HepG2 (cell line): Measurements from ENCODE around the gene ASNS. TPM values are rescaled to one million over a fixed set of nuclear protein-coding genes. Genes with fewer than 3 reads are reported as not detected.

Experiments used
- ATF7-NPFF ChIP-seq: sonication (generic); formaldehyde crosslinking; IDR thresholded peaks from 2 replicates; pipeline ENCODE4 v1.8.1; 2023; ENCODE audit warnings: mild to moderate bottlenecking, low read depth, missing genetic modification reagents, moderate library complexity
- GPN1 ChIP-seq: sonication (generic); formaldehyde crosslinking; IDR thresholded peaks from 2 replicates; pipeline ENCODE4 v1.5.1; 2020; ENCODE audit warnings: missing genetic modification reagents, borderline replicate concordance
- HOXA9 ChIP-seq: sonication (generic); formaldehyde crosslinking; IDR thresholded peaks from 2 replicates; pipeline ENCODE4 v1.8.1; 2022; ENCODE audit warnings: missing genetic modification reagents, mild to moderate bottlenecking, moderate library complexity, borderline replicate concordance
- KAT7 ChIP-seq: IDR thresholded peaks from 2 replicates; pipeline ENCODE4 v1.6.1; 2018; ENCODE audit warnings: borderline replicate concordance, missing compliant biosample characterization
- KDM5A ChIP-seq: fragments of 200-600 bp; sonication (generic); IDR thresholded peaks from 2 replicates; pipeline ENCODE4 v1.7.0; 2018; ENCODE audit warnings: antibody characterized with exemption, mild to moderate bottlenecking, low read length, borderline replicate concordance
- MBNL3 ChIP-seq: fragments of 250-450 bp; sonication (Bioruptor Pico); conservative IDR thresholded peaks from 2 replicates; pipeline ENCODE4 v1.8.0; 2022; ENCODE audit warnings: mild to moderate bottlenecking, inconsistent platforms
- MLX ChIP-seq: IDR thresholded peaks from 2 replicates; pipeline ENCODE4 v1.6.1; 2016
- PRMT3 ChIP-seq: sonication (generic); formaldehyde crosslinking; IDR thresholded peaks from 2 replicates; pipeline ENCODE4 v1.8.1; 2022; ENCODE audit warnings: low read depth, mild to moderate bottlenecking, moderate library complexity, missing genetic modification reagents, borderline replicate concordance
- PRPF4 ChIP-seq: fragments of 200-400 bp; formaldehyde crosslinking; IDR thresholded peaks from 2 replicates; pipeline ENCODE4 v1.6.1; 2016; ENCODE audit warnings: low read length, low read depth; ENCODE audit not compliant: poor library complexity, severe bottlenecking
- SMAD3 ChIP-seq: sonication (generic); formaldehyde crosslinking; IDR thresholded peaks from 2 replicates; pipeline ENCODE4 v1.4.0; 2020; ENCODE audit warnings: missing genetic modification reagents
- STAT5B ChIP-seq: sonication (generic); formaldehyde crosslinking; IDR thresholded peaks from 2 replicates; pipeline ENCODE4 v1.4.0; 2020; ENCODE audit warnings: missing genetic modification reagents
- TOE1 ChIP-seq: sonication (generic); formaldehyde crosslinking; IDR thresholded peaks from 2 replicates; pipeline ENCODE4 v1.4.0; 2020; ENCODE audit warnings: mild to moderate bottlenecking, missing genetic modification reagents
- U2AF1 ChIP-seq: fragments of 200-400 bp; formaldehyde crosslinking; optimal IDR thresholded peaks from 2 replicates; pipeline ENCODE3; 2017; ENCODE audit warnings: mild to moderate bottlenecking, low read depth, low read length
- ZBTB21 ChIP-seq: sonication (generic); formaldehyde crosslinking; IDR thresholded peaks from 2 replicates; pipeline ENCODE4 v1.4.0; 2020; ENCODE audit warnings: missing genetic modification reagents
- ZBTB8A ChIP-seq: sonication (generic); formaldehyde crosslinking; IDR thresholded peaks from 2 replicates; pipeline ENCODE4 v1.4.0; 2020; ENCODE audit warnings: mild to moderate bottlenecking, low read depth, missing genetic modification reagents, borderline replicate concordance
- ZFX ChIP-seq: sonication (generic); formaldehyde crosslinking; IDR thresholded peaks from 2 replicates; pipeline ENCODE4 v1.4.0; 2020; ENCODE audit warnings: mild to moderate bottlenecking, low read depth, missing genetic modification reagents, moderate library complexity
- ZNF737 ChIP-seq: sonication (generic); formaldehyde crosslinking; IDR thresholded peaks from 2 replicates; pipeline ENCODE4 v1.5.0; 2020; ENCODE audit warnings: missing genetic modification reagents, mild to moderate bottlenecking, borderline replicate concordance
- ZSCAN20 ChIP-seq: sonication (generic); formaldehyde crosslinking; IDR thresholded peaks from 2 replicates; pipeline ENCODE4 v1.4.0; 2020; ENCODE audit warnings: missing genetic modification reagents, mild to moderate bottlenecking, borderline replicate concordance
- ZSCAN21 ChIP-seq: sonication (generic); formaldehyde crosslinking; IDR thresholded peaks from 2 replicates; pipeline ENCODE4 v1.8.0; 2022; ENCODE audit warnings: mild to moderate bottlenecking, missing genetic modification reagents, moderate library complexity, borderline replicate concordance
- ZSCAN31 ChIP-seq: sonication (generic); formaldehyde crosslinking; IDR thresholded peaks from 2 replicates; pipeline ENCODE4 v1.5.0; 2020; ENCODE audit warnings: low read depth, mild to moderate bottlenecking, missing genetic modification reagents
- polyA plus RNA-seq, 8 experiments: library from polyadenylated mRNA; depleted of rRNA in 3 of 8; stranded (reverse) in 7 of 8; unstranded in 1 of 8; fragments of >200 nt; fragmentation: Illumina TruSeq in 4 of 8; extraction: Trizol in 4 of 8; gene quantifications; 2 replicates each; pipeline versions ENCODE4 v1.2.1 to v1.2.3, GENCODE V29; 2011 to 2016; ENCODE audit warnings: low read depth in 4 of 8, missing spikeins in 1 of 8, mixed read lengths in 1 of 8; ENCODE audit not compliant: insufficient read depth in 1 of 8
- total RNA-seq, 5 experiments: library from RNA; depleted of rRNA; stranded (reverse); fragments of >200 nt; fragmentation: Illumina TruSeq; extraction: Trizol; gene quantifications; 2 replicates each; pipeline ENCODE4 v1.2.3, GENCODE V29; 2016; ENCODE audit warnings: low read depth in 1 of 5
- TF ChIP-seq, protein P1 (sequence below): sonication (generic); formaldehyde crosslinking; IDR thresholded peaks from 2 replicates; pipeline ENCODE4 v1.4.0; 2020; ENCODE audit warnings: missing genetic modification reagents, borderline replicate concordance
- TF ChIP-seq, protein P2 (sequence below): sonication (generic); formaldehyde crosslinking; IDR thresholded peaks from 2 replicates; pipeline ENCODE4 v1.8.0; 2022; ENCODE audit warnings: mild to moderate bottlenecking, missing genetic modification reagents, borderline replicate concordance
- TF ChIP-seq, protein P3 (sequence below): sonication (generic); formaldehyde crosslinking; conservative IDR thresholded peaks from 2 replicates; pipeline ENCODE4 v1.8.0; 2022; ENCODE audit warnings: missing genetic modification reagents

ASNS gene
- total and polyA plus RNA-seq, 2 of the 13 experiments (the other 11 are each of a cell fraction or from before 2014, with no cell fraction given), result 55.0 to 75.1 TPM

- TF ChIP-seq, protein P1, sequence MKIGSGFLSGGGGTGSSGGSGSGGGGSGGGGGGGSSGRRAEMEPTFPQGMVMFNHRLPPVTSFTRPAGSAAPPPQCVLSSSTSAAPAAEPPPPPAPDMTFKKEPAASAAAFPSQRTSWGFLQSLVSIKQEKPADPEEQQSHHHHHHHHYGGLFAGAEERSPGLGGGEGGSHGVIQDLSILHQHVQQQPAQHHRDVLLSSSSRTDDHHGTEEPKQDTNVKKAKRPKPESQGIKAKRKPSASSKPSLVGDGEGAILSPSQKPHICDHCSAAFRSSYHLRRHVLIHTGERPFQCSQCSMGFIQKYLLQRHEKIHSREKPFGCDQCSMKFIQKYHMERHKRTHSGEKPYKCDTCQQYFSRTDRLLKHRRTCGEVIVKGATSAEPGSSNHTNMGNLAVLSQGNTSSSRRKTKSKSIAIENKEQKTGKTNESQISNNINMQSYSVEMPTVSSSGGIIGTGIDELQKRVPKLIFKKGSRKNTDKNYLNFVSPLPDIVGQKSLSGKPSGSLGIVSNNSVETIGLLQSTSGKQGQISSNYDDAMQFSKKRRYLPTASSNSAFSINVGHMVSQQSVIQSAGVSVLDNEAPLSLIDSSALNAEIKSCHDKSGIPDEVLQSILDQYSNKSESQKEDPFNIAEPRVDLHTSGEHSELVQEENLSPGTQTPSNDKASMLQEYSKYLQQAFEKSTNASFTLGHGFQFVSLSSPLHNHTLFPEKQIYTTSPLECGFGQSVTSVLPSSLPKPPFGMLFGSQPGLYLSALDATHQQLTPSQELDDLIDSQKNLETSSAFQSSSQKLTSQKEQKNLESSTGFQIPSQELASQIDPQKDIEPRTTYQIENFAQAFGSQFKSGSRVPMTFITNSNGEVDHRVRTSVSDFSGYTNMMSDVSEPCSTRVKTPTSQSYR, result peak; percentile 10; the same call in 1 of the 2 replicates
- TF ChIP-seq, protein P2, sequence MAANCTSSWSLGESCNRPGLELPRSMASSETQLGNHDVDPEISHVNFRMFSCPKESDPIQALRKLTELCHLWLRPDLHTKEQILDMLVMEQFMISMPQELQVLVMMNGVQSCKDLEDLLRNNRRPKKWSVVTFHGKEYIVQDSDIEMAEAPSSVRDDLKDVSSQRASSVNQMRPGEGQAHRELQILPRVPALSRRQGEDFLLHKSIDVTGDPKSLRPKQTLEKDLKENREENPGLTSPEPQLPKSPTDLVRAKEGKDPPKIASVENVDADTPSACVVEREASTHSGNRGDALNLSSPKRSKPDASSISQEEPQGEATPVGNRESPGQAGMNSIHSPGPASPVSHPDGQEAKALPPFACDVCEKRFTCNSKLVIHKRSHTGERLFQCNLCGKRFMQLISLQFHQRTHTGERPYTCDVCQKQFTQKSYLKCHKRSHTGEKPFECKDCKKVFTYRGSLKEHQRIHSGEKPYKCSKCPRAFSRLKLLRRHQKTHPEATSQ (CRISPR knock-in tag), result peak; percentile 63; the same call in 1 of the 2 replicates
- TF ChIP-seq HOXA9 (CRISPR knock-in tag), result no peak
- no peak for TF ChIP-seq PRMT3 (CRISPR knock-in tag)
- peak; percentile 91 for TF ChIP-seq ZNF737
- TF ChIP-seq ZSCAN20, result no peak
- 0 out of 2 replicates have a peak, but pooled peaks have one; percentile 58 for TF ChIP-seq ZSCAN31 (CRISPR knock-in tag)
- peak; percentile 95; the same call in 1 of the 2 replicates for TF ChIP-seq KAT7 (CRISPR knock-in tag)
- TF ChIP-seq ATF7-NPFF (CRISPR knock-in tag), result peak; percentile 83; the same call in 1 of the 2 replicates
- no peak for TF ChIP-seq MBNL3 (CRISPR knock-in tag)
- no peak; the same call in 1 of the 2 replicates for TF ChIP-seq MLX (CRISPR knock-in tag)
- no peak for TF ChIP-seq SMAD3 (CRISPR knock-in tag)
- no peak for TF ChIP-seq GPN1 (CRISPR knock-in tag)
- no peak for TF ChIP-seq ZBTB21 (CRISPR knock-in tag)
- TF ChIP-seq ZFX (CRISPR knock-in tag), result peak; percentile 83
- peak; percentile 98 for TF ChIP-seq ZBTB8A (CRISPR knock-in tag)
- TF ChIP-seq U2AF1, result peak; percentile 68
- peak; percentile 53 for TF ChIP-seq KDM5A
- TF ChIP-seq ZSCAN21 (CRISPR knock-in tag), result peak; percentile 87; the same call in 1 of the 2 replicates
- TF ChIP-seq PRPF4, result no peak
- TF ChIP-seq, protein P3, sequence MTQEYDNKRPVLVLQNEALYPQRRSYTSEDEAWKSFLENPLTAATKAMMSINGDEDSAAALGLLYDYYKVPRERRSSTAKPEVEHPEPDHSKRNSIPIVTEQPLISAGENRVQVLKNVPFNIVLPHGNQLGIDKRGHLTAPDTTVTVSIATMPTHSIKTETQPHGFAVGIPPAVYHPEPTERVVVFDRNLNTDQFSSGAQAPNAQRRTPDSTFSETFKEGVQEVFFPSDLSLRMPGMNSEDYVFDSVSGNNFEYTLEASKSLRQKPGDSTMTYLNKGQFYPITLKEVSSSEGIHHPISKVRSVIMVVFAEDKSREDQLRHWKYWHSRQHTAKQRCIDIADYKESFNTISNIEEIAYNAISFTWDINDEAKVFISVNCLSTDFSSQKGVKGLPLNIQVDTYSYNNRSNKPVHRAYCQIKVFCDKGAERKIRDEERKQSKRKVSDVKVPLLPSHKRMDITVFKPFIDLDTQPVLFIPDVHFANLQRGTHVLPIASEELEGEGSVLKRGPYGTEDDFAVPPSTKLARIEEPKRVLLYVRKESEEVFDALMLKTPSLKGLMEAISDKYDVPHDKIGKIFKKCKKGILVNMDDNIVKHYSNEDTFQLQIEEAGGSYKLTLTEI, result no peak
- TF ChIP-seq STAT5B (CRISPR knock-in tag), result no peak
- peak; percentile 94; the same call in 1 of the 2 replicates for TF ChIP-seq TOE1
Measured at GRCh38 chr7:97872025-97872669, at the start of gene ASNS (continued).
